GM20000 (cell line): ENCODE measurements around the gene GVQW3.

Experiments
- DNase-seq: peaks from one replicate; pipeline ENCODE4 v3.0.0; 2012; ENCODE audit warnings: low spot score
- CTCF ChIP-seq: IDR thresholded peaks from 2 replicates; pipeline ENCODE4 v1.5.1; 2012; ENCODE audit warnings: mild to moderate bottlenecking, control low read depth; ENCODE audit errors: extremely low read depth, missing control alignments

GVQW3 gene

GRCh38 chr11:76424379-76424778 is 43.3 kb downstream of the GVQW3 start:
- DNase-seq: peak; percentile 55
- TF ChIP-seq CTCF: no peak

- TF ChIP-seq CTCF: no peak
- DNase-seq: no peak
Observed at GRCh38 chr11:76424891-76425290, 43.8 kb downstream of the GVQW3 start.

GRCh38 chr11:76426660-76427059 is 45.5 kb downstream of the GVQW3 start:
- no peak for TF ChIP-seq CTCF
- DNase-seq: no peak

GRCh38 chr11:76436020-76436419 is 54.9 kb downstream of the GVQW3 start:
- no peak for DNase-seq
- TF ChIP-seq CTCF: no peak

- no peak for DNase-seq
- TF ChIP-seq CTCF: no peak
Observed at GRCh38 chr11:76443268-76443980, 62.3 kb downstream of the GVQW3 start.

GRCh38 chr11:76444065-76444383 is 62.9 kb downstream of the GVQW3 start:
- no peak for TF ChIP-seq CTCF
- DNase-seq: no peak

GRCh38 chr11:76444384-76445120 is 63.4 kb downstream of the GVQW3 start, which contains the start of gene EMSY:
TSS of gene EMSY (plus strand) at chr11:76445018. CDS start at chr11:76446939, 1,921 bp downstream.
- no peak for TF ChIP-seq CTCF
- peak; percentile 90 for DNase-seq
